Cerebellar cortex (tissue), 1 donor: ENCODE measurements around the gene THEM5.
"Not testable (repeated sequence)": the region's sequence is repeated elsewhere in the genome, so short reads cannot be mapped to it uniquely, and the experiment has no call there.

ENCODE experiments used
- DNase-seq: peaks from one replicate; pipeline ENCODE4 v3.0.0-alpha.2; 2015; ENCODE audit warnings: low spot score

The THEM5 gene

DNA sequence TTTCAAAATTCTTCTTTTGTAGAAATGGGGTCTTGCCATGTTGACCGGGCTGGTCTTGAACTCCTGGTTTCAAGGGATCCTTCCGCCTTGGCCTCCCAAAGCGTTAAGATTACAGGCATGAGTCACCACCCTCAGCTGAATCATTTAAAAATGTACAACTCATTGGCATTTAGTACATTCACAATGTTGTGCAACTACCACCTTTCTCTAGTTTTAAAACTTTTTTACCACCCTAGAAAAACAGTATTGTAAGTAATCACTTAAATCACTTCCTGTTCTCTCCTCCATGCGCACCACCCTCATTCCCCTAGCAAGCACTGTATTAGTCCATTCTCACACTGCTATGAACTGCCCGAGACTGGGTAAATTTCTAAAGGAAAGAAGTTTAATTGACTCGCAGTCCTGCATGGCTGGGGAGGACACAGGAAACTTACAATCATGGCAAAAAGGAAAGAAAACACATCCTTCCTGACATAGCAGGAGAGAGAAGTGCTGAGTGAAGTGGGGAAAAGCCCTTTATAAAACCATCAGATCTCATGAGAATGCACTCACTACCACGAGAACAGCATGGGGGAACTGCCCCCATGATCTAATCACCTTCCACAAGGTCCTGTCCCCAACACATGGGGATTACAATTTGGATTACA is 14.4 kb upstream of the THEM5 start:
- DNase-seq: no peak

DNA sequence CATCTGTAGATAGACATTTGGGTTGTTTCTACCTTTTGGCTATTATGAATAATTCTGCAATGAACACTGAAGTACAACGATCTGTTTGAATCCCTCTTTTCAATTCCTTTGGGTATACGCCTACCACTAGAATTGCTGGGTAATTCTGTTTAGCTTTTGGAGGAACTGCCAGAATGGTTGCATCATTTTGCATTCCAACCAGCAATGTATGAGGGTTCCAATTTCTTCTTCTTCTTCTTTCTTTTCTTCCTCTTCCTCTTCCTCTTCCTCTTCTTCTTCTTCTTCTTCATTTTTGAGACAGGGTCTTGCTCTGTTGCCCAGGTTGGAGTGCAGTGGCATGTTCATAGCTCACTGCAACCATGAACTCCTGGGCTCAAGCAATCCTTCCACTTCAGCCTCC is 13.8 kb upstream of the THEM5 start:
- DNase-seq: no peak

DNA sequence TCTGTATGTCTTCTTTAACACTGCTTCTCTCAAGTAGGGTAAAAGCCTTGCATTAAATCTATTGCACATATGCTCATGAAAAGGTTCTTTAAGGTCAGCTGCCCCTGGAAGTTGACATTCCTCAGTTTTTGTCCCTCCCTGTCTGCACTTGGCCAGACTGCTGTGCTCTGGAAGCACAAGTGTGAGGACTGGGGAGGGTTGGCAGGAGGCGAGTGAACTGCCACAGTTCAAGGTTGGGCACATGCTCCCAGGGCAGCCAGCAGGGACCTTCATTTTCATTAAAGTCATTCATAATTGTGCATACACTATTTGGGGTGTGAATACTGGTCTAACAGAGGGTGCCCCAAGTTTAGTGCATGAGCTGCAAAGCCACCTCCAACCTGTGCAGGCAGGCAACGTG is 10.9 kb upstream of the THEM5 start:
- DNase-seq: no peak

DNA sequence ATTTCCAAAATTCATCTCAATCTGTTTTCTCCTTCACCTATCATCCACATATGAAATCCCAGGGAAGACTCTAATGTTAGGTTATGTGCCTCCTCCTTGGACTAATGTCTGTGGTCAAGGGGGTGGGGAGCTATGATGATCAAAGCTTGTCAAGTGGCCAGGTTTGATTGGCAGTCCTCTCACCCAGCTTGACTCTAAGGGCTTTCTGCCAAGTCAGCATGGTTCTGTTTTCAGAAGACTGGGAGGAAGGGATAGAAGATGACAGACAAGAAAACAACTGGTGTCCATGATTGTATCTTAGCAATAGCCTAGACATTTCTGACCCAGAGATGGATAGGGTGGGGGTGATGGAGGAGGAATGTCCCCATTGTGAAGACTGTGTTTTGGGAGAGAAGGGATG is 9.1 kb upstream of the THEM5 start:
- DNase-seq: no peak

DNA sequence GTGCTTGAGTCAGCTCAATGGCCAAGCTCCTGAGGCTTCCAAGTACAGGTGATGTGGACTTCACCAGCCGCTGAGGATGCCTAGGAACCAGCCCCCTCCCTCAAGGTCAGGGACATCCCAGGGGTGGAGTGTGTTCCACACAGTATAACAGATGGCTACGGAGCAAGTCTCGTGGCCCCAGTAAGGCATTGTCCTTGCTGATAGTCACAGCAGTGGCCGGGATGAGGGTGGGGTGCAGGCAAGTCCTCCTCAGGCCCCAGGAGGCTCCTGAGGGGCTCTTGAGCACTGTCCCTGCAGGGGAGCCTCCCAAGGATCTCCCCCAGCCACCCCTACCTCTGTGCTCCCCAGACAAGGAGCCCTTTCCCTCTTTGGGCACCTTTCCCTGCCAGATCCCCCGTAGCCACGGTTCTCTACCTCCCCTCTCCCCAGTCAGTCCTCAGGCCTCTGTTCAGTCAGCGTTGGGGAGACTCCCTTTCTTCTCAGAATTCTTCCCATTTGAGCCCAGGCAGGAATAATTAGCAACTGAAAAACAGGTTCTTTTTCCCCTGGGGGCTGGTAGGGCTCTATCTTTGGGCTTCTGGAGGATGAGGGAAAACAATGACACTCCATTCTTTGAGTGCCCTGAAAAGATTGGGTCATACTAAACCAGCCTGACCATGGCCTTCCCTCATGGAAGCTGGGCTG is 7.1 kb upstream of the THEM5 start:
- DNase-seq: no peak

DNA sequence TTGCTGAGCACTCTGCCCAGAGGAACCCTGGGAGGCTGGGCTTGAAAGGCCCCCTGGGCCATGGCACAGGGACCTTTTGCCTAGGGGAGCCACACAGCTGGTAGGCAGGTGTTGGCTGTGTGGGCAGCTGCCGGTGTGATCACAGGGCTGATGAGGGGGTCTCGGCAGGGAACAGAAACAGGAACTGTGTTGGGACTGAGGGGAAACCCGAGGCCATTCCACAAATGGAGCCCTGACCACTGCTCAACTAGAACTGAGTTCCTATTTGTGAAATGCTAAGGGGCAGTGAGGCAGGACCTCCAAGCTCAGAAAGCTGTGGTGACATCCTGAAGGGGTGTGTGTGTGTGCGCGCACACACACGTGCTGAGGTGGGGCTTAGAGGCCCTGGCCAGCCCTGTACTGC is 6.4 kb upstream of the THEM5 start:
- DNase-seq: no peak

DNA sequence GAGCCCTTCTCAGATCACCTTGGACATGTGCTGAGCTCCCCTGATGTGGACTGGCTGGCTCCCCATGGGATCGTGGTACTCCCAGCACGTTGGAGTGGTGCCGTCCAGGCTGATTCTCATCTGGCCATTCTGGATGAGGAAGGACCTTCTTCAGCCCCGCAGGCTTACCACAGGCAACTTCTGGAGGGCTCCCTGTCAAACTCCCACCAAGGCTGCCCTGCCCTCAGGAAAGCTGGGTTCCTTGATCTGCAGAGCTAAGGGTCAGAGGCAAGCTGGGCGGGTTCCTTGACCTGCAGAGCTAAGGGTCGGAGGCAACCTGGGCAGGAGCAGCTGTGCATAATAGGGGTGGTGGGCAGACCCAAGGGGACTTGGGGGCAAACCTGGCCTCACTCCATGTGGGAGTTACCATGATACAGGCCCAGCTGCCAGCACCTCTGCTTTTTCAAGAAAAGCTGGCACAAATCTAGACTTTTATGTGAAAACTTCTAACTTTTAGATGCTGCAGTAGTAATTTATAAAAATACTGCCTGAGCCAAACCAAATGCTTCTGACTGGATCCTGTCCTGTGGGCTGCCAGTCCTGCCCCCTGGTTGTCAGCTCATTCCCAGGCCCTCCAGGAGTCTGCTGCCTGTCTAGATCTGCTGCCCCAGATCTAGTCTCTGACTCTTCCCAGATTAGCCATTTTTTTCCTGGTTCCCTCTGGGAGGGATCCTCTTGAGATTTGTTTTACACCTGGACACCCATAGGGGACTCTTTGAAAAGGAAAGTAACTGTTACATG is 5.6 kb upstream of the THEM5 start:
- DNase-seq: no peak

DNA sequence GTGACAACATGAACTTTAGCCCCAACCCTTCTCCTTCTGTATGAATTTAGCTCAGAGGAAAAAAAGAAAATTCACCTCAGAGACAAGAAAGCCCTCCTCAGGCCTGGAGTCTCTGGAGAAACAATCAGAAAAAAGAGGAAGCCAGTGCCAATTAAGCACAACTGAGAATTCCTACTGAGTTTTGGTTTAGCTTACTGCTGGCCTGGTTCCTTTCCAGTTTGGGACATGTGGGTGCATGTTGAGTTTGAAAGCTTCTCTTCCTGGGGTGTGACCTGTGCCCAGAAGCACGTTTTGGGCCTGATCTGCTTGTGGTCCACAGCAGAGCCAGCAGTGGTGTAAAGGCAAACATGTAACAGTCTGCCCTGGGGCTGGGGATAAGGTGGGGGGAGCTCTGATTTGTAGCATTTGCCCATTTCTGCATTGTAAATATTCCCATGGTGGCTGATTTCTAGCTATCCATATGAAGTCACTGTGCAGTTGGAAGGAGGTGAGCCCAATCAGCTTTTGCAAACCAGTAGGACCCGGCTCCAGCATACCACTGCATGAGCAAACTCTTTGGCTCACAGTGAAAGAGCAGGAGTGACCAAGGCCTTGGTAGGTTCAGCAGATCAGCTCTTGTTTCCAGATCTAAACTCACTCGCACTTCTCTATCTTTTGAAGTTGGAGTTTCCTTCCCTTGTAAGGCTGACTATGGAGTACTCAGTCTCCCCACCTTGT is 4.7 kb upstream of the THEM5 start:
- DNase-seq: no peak

DNA sequence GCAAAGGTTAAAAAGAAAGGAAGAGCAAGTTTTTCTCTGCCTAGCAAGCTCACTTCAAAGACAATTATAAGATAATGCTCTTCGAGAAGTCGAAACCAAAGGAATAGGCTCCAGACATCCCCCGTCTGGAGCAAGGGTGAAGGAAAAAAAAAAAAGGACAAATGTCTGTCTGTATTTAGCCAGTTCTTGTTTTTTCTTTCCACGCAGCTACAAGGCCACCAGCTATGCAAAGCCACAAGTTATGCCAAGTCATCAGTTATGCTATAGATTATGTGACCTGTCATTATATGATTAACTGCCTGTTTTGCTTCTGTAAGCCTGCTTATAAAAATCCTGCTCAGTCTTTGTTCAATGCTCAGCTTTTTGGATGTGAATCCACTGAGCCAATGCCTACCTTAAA is 2.4 kb upstream of the THEM5 start:
- no peak for DNase-seq

DNA sequence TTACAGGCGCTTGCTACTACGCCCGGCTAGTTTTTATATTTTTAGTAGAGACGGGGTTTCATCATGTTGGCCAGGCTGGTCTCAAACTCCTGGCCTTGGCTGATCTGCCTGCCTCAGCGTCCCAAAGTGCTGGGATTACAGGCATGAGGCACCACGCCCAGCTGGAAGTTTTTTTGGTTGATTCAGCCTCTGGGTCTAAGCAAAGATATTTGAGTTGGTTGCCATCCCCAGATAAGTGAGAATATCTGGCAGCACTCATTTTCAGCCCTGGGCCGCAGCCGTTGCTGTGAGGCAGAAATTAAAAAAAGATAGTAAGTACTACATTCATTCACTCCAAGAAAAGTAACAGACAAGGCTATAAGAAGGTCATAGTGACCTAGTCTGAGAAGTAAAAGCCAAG is 2.0 kb upstream of the THEM5 start:
- not testable (repeated sequence) for DNase-seq

DNA sequence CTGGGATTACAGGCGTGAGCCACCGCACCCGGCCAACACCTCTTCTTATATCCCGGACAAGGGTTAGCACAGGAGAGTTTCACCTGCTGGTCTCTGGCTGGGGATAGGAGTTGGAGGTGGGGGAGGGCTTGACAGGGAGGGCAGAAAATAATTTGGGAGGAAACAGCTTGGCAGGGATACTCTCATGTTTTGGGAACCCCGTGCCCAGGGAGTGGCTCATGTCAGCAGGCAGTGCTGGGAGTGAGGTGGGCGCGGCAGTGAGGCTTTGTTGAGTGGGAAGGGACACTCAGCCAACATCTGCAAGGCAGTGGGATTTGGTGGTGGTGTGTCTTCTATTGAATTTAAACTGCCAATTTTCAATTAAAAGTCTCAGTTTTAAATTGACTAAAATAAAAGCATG is 1.1 kb upstream of the THEM5 start:
- DNase-seq: no peak

DNA sequence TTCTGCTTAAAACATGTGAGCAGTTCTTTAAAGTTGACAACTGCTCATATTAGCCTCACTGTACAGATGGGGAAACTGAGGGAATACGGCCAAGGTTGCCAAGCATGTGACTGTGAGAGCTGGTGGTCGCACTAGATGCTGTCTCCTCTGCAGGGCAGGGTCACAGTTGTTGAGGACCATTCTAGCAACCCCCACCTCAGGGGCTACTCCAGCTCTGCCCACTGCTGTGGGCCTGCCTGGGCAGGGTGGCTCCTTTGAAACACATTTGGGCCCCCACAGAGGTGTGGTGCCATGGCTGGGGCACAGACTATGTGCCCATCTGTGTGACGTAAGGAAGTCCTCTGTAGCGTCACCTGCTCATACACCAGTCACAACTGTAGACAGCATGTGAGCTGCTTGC is 779 bp downstream of the THEM5 start:
- no peak for DNase-seq

DNA sequence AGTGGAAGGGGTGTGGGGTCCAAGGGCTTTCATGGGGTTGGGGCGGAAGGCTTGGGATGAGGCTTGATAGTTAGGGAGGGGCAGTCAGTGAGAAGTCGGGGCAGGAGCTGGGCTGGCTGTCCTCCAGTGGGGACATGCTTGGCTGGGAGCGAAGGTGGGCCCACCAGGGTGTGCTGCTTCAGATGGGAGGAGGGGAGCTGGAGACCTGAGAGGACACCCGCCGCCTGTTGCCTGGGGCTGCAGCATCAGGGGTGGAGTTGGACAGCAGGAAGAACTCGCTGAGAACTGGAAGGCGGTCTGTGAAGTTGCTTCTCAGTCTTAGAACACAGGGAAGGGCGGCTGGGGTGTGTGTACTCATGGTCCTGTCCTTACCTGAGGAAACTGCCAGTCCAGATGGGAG is 1.6 kb downstream of the THEM5 start:
- no peak for DNase-seq

DNA sequence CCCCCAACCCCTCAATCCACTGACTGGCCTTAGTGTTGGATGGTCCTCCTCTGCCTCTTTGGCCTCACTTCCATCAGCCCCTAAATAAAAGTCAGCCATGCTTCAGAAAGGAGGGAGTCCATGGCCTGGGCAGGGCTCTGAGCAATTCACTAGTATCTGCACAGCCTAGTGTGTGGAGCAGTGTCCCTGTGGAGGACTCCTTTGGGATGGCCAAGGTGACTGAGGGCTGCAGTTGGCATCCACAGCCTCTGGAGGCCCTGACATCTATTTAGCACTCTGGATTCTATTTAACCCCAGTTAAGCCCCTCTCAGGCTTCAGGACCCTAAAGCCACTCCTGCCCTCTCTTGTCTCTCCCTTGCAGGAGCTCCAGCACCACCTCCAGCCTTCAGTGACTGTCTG is 3.6 kb downstream of the THEM5 start:
- DNase-seq: no peak

DNA sequence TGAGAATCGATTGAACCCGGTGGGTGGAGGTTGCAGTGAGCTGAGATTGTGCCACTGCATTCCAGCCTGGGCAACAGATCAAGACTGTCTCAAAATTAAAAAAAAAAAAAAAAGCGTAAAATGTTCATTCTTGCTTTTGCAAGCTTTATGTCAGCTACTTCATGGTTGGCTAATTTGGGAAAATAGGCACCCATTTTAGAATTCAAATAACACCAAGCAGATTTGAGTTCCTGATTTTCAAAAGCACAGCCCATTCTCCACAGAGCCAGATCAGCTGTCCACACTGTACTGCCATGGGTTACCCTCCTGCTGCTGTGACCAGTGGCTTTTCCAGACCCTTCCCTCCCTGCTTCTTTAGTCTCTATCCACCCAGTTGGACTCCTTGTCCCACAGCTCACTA is 4.4 kb downstream of the THEM5 start:
- no peak for DNase-seq

DNA sequence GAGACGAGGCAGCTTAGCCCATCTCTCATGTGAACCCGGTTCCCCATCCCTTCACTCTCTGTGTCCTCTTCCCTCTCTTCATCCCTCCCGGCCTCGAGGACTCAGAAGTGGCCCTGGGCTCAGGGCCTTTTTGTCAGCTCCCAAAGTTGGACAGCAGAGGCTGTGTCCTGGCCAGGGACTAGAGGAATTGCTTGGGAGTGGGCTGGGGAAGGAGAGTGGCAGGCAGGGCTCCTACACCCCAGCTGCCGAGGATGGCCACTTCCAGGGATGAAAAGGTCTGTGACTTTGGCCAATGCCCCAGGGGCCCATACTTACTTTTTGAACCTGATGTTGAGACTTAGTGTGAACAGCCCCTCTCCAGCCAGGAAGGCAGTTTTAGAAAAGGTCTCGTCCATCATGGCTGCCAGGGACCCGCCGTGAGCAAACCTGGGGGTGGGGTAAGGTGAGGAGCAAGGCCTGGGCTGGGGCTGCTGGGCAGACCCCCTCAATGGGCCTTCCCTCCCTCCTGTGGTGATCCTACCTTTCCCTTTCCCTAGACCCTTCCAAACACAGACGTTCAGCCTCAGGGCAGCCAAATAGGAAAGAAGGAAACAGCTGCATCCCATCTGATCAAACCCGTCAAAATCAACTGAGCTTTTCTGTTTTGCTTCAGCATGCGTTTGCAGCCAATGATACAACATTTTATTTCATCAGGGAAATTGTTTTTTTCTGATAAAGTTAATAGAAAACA is 5.5 kb downstream of the THEM5 start:
- DNase-seq: no peak

DNA sequence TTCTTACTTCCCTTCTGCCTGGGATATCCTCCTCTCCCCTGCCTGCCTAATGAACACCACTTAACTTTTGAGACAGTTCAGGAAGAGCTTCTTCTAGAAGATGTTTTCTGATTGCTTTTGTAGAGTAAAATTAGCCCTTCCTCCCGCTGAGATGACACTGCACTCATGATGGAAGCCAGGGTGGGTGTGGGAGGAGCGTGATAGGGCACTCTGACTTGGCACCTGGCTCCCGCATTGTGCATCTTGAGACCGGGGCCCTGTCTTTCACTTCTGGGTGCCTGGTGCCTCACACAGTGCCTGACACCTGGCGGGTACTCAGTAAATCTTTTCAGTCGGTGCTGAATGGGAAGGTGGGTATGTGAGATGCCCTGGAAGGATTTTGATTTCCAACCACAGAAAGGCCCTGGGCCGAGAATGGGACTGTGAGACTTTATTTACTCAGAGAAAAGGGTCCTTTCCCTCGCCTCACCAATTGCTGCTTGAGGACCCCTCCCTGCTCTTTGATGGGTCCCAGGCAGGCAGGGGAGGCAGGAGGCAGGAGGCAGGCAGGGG is 6.8 kb downstream of the THEM5 start:
- DNase-seq: no peak

DNA sequence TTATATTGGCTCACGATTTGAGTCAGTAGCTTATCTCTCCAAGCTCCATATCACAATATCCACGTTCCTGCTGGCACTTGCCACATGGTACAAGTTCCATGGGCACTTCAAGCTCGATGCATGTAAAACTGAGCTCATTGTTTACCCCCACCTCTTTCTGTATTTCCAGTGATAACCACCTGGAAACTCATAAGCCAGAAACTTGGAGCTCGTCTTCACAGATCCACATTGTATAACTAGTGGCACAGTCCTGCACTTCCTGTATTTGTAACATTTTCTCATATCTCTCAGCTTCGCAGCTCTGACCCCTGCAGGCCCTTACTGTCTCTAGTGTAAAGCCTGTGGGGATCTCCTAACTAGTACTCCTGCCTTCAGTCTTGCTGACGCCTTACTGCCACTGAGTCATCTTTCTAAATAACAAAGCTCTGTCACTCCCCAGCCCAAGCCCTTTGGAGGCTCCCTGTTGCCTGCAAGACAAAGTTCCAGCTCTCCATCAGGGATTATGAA is 7.4 kb downstream of the THEM5 start:
- DNase-seq: no peak

DNA sequence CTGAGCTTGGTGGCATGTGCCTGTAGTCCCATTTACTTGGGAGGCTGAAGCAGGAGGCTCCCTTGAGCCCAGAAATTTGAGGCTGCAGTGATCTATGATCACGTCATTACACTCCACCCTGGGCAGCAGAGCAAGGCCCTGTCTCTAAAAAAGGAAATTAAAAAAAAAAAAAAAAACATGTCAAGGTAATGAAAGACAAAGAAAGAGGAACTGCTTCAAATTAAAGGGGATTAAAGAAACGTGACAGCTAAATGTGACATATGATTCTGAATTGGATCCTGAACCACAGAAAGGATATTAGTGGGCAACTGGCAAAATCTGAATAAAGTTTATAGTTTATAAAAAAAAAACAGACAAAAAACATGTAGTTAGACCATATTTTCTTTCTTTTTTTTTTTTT is 10.1 kb downstream of the THEM5 start:
- no peak for DNase-seq

DNA sequence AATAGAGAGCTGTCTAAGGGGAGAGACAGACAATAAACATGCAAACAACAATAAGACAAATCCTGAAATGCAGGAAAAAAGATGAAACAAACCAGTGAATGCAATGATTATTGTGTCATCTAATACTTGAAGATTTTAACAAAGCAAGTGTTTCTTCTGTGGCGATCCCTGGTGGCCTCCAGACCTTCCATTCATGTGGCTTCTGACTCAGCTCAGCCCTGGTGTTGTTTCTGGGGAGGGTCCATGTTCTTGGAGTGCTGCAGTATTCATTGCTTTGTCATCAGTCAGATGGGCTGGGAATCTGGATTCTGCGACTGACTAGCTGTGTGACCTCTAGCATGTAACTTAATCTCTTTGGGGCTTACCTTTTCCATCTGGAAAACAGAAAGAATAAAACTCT is 12.4 kb downstream of the THEM5 start:
- no peak for DNase-seq

DNA sequence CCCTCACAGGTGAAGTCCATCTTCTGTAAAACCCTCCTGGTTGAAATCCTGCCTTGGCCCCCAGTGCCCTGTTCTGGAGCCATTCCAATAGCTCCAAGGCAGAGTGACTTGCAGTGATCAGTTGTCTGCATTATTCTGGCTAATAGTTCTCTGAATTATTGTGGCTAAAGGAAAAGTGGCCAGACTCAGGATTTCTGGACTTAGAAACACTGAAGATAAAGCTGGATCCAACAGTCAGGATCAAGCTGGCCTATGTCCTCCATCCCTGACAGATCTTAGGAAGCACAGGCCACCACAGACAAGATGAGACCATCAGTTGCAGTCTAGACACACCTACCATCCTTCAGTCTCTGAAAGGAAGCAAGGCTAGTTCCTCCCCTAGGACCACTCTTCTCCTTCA is 13.1 kb downstream of the THEM5 start:
- DNase-seq: no peak
